Sigmoid colon (tissue), 4 donors: ENCODE results near the gene TDG.
A peak's percentile ranks its signal among the peaks of the same experiment; 100 is the strongest.

Source experiments
- CTCF ChIP-seq, 4 experiments: fragments of 450-650 bp in 3 of 4; fragments of 200-600 bp in 1 of 4; IDR thresholded peaks; one replicate each; pipeline ENCODE4 v1.5.1; 2016 to 2019; ENCODE audit warnings: antibody characterized with exemption in 4 of 4, mild to moderate bottlenecking in 3 of 4, moderate library complexity in 2 of 4
- EP300 ChIP-seq, 4 donors: sonication (generic); formaldehyde crosslinking; IDR thresholded peaks; one replicate each; pipeline ENCODE4 v1.6.1; 2017; ENCODE audit warnings: antibody characterized with exemption in 4 of 4
- POLR2A ChIP-seq, 2 donors: fragments of 450-650 bp; IDR thresholded peaks; one replicate each; pipeline ENCODE4 v1.6.1; 2016; ENCODE audit warnings: antibody characterized with exemption in 2 of 2, mild to moderate bottlenecking in 2 of 2, moderate library complexity in 2 of 2
- POLR2AphosphoS5 ChIP-seq, 4 donors: sonication (generic); formaldehyde crosslinking; IDR thresholded peaks; one replicate each; pipeline ENCODE4 v1.6.1; 2017; ENCODE audit warnings: antibody characterized with exemption in 4 of 4

- no peak for TF ChIP-seq CTCF (IDR thresholded peaks at IDR 0.05)
- no peak for TF ChIP-seq EP300 (IDR thresholded peaks at IDR 0.05)
- no peak for TF ChIP-seq POLR2A (IDR thresholded peaks at IDR 0.05)
- TF ChIP-seq POLR2AphosphoS5 (IDR thresholded peaks at IDR 0.05) = peak in 1 of 4 donors; percentile 20
Observed at GRCh38 chr12:104011253-104011652, 45.6 kb downstream of the TDG start.
